ENCODE results near the gene E2F4. TPM values are rescaled to one million over a fixed set of nuclear protein-coding genes. Genes with fewer than 3 reads are reported as not detected.

The E2F4 gene
- total RNA-seq, 1 donor from 2014 or later, result 17.8 TPM

- DNase-seq, result no peak
Measured at GRCh38 chr16:67174706-67175231, 17.2 kb upstream of the E2F4 start.

GRCh38 chr16:67176662-67177061 is 15.3 kb upstream of the E2F4 start:
- DNase-seq, result no peak

- peak; percentile 32 for DNase-seq
Measured at GRCh38 chr16:67177743-67178699, 13.9 kb upstream of the E2F4 start.

- no peak for DNase-seq
Measured at GRCh38 chr16:67179421-67180080, 12.4 kb upstream of the E2F4 start.

GRCh38 chr16:67180166-67180565 is 11.8 kb upstream of the E2F4 start:
- no peak for DNase-seq

- DNase-seq, result peak; percentile 23
Measured at GRCh38 chr16:67181346-67181745, 10.6 kb upstream of the E2F4 start.

- DNase-seq, result no peak
Measured at GRCh38 chr16:67182288-67182687, 9.7 kb upstream of the E2F4 start.

- DNase-seq, result no peak
Measured at GRCh38 chr16:67183284-67183626, 8.7 kb upstream of the E2F4 start.

GRCh38 chr16:67183627-67184452 is 8.1 kb upstream of the E2F4 start, which contains the start of gene MATCAP1:
Gene MATCAP1, minus strand, starts transcription at chr16:67183963. Its CDS starts 3,353 bp downstream, at chr16:67180610.
- peak; percentile 92 for DNase-seq

GRCh38 chr16:67184453-67184994 is 7.4 kb upstream of the E2F4 start:
- DNase-seq, result no peak

- DNase-seq, result peak; percentile 46
Measured at GRCh38 chr16:67184995-67185650, 6.8 kb upstream of the E2F4 start.

- no peak for DNase-seq
Measured at GRCh38 chr16:67185651-67186134, 6.3 kb upstream of the E2F4 start.

GRCh38 chr16:67186550-67186950 is 5.4 kb upstream of the E2F4 start:
- no peak for DNase-seq

- no peak for DNase-seq
Measured at GRCh38 chr16:67187175-67187890, 4.6 kb upstream of the E2F4 start.

GRCh38 chr16:67188323-67188722 is 3.6 kb upstream of the E2F4 start:
- DNase-seq, result no peak

GRCh38 chr16:67188798-67189197 is 3.2 kb upstream of the E2F4 start:
- DNase-seq, result no peak

GRCh38 chr16:67190041-67190440 is 1.9 kb upstream of the E2F4 start, which contains the start of gene EXOC3L1:
Gene EXOC3L1, minus strand, starts transcription at chr16:67190136. Its CDS starts 460 bp downstream, at chr16:67189676.
- no peak for DNase-seq

GRCh38 chr16:67190448-67191399 is 1.2 kb upstream of the E2F4 start:
- no peak for DNase-seq

GRCh38 chr16:67191411-67191994 is 452 bp upstream of the E2F4 start:
- DNase-seq, result no peak

Data from occipital lobe (tissue), 2 donors.